GM03348 (cell line): ENCODE results near the gene CSGALNACT2.

Source experiments
- DNase-seq: peaks from one replicate; pipeline ENCODE4 v3.0.0; 2012; ENCODE audit warnings: low spot score

Gene CSGALNACT2

GRCh38 chr10:43203448-43204041 lies 65.3 kb downstream of the CSGALNACT2 start:
- no peak for DNase-seq

GRCh38 chr10:43204042-43204942 lies 66.0 kb downstream of the CSGALNACT2 start:
- no peak for DNase-seq

- DNase-seq, result peak; percentile 85
These were observed 66.9 kb downstream of the CSGALNACT2 start for GRCh38 chr10:43204943-43205671.

GRCh38 chr10:43205681-43206390 lies 67.6 kb downstream of the CSGALNACT2 start:
- no peak for DNase-seq

- DNase-seq, result no peak
These were observed 68.4 kb downstream of the CSGALNACT2 start for GRCh38 chr10:43206391-43207235.

- no peak for DNase-seq
These were observed 70.2 kb downstream of the CSGALNACT2 start for GRCh38 chr10:43208147-43209073.

- no peak for DNase-seq
These were observed 70.8 kb downstream of the CSGALNACT2 start for GRCh38 chr10:43209074-43209455.

GRCh38 chr10:43209651-43210141 lies 71.5 kb downstream of the CSGALNACT2 start:
- DNase-seq, result no peak

GRCh38 chr10:43210556-43210955 lies 72.3 kb downstream of the CSGALNACT2 start:
- DNase-seq, result no peak

GRCh38 chr10:43211030-43211429 lies 72.8 kb downstream of the CSGALNACT2 start:
- DNase-seq, result no peak

GRCh38 chr10:43211431-43212042 lies 73.3 kb downstream of the CSGALNACT2 start:
- DNase-seq, result no peak

- no peak for DNase-seq
These were observed 73.9 kb downstream of the CSGALNACT2 start for GRCh38 chr10:43212043-43212721.

- DNase-seq, result peak; percentile 72
These were observed 76.1 kb downstream of the CSGALNACT2 start for GRCh38 chr10:43214071-43214955.

- DNase-seq, result no peak
These were observed 76.8 kb downstream of the CSGALNACT2 start for GRCh38 chr10:43214956-43215561.

- no peak for DNase-seq
These were observed 77.7 kb downstream of the CSGALNACT2 start for GRCh38 chr10:43215758-43216455.

GRCh38 chr10:43216931-43217562 lies 78.8 kb downstream of the CSGALNACT2 start:
- no peak for DNase-seq
